NOMO-1 treated with dmso at 0.1 percent for 144 hours (cell line): Measurements from ENCODE around the gene CAMK1D.
"Not testable (repeated sequence)": the region's sequence is repeated elsewhere in the genome, so short reads cannot be mapped to it uniquely, and the experiment has no call there.

ENCODE experiments used
- DNase-seq: peaks from one replicate; lab custom pipeline; 2025; ENCODE audit not compliant: unreplicated experiment; lab: John Stamatoyannopoulos, UW

Gene CAMK1D

GRCh38 chr10:12423896-12424295, 74.5 kb downstream of the CAMK1D start:
- DNase-seq: no peak

DNA sequence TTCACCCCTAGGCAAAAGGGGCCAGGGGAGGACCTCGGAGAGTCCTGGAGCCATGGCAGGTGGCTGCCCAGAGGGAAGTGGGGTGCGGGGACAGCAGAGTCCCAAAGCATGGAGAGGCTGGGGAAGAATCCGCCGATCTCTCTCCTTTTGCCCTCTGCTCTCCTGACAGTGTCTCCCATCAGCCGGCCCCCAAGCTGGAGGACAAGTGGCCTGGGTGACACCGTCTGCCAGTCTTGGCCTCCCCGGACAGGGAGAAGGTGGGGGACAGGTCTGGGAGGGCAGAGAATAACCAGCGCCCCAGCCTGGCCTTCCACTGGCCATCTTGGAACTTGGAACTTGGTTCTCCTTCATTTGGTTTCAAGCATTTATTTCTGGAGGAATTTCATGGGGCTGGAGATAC, 77.9 kb downstream of the CAMK1D start:
- no peak for DNase-seq

- no peak for DNase-seq
Observed at GRCh38 chr10:12428447-12429135, 79.2 kb downstream of the CAMK1D start.

GRCh38 chr10:12430406-12430982, 81.1 kb downstream of the CAMK1D start:
- DNase-seq: no peak

DNA sequence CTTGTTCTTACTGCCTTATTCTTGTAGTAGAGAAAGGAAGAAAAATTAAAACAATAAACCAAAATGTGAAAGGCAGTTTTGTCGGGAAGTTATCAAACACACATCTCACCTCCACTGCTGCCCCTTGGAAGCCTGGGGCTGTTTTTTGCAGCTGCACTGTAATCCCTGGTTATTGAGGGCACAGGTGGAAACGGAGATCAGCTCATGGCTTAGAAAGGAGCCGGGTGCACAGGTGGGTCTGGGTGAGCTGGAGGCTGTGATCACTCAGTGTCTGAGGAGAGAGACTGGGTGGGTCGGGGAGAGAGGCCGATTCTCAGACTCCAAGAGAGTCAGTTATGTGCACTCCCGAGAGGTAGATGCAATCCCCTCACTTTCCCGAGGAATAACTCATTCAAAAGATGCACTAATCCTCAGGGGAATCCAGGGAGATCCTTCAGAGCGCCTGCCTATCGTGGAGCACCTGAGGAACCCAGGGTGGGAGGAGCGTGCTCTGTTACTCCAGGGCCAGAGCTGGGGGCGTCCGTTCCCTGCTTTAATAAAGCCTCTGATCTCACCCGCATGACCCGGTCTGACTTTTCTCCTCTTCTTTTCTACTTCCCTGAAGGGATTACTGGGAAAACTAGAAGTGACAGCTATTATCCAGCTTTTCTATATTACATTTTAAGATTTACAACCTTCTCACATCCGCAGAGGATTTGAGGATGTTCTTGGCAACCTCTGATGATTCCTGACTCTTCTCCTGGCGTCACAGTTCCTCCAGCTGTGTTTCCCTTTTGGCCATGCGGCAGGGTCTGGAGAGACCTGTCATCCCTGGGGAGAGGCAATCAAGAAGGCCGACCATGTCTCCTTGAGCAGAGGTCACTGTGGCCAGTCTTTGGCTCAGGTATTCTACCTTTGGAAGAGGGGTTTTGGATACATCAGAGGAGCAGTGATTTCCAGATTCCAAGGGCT, 82.1 kb downstream of the CAMK1D start:
- no peak for DNase-seq

GRCh38 chr10:12432402-12433189, 83.2 kb downstream of the CAMK1D start:
- DNase-seq: no peak

DNA sequence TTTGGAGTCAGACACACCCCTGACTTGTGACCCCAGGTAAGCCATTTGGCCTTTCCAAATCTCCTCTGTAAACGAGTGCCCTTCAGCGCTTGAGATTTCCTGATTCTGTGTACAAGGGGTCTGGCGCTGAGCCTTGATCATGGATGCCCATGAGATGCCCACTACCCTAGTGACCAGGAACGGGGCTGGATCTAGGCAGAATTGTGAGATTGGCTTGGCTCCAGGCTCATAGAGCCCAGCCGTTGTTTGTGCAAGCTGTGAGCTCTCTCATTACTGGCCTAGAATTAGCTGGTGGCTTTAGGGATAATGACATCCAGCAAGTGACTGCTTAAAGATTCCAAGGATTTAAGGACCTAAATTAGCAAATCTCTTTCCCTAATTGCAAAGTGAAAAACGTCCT, 84.9 kb downstream of the CAMK1D start:
- DNase-seq: no peak

GRCh38 chr10:12434677-12435076, 85.3 kb downstream of the CAMK1D start:
- DNase-seq: not testable (repeated sequence)

- DNase-seq: no peak
Observed at GRCh38 chr10:12435348-12435747, 86.0 kb downstream of the CAMK1D start.

- no peak for DNase-seq
Observed at GRCh38 chr10:12438919-12439692, 89.8 kb downstream of the CAMK1D start.

DNA sequence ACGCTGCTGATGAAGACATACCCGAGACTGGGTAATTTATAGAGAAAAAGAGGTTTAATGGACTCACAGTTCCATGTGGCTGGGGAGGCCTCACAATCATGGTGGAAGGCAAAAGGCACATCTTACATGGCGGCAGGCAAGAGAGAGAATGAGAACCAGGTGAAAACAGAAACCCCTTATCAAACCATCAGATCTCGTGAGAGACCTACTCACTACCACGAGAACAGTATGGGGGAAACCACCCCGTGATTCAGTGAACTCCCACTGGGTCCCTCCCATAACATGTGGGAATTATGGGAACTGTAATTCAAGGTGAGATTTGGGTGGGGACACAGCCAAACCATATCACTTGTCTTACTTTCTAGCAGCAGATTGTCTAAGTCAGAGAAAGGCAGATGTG, 90.4 kb downstream of the CAMK1D start:
- DNase-seq: not testable (repeated sequence)

- DNase-seq: no peak
Observed at GRCh38 chr10:12443026-12443425, 93.7 kb downstream of the CAMK1D start.

DNA sequence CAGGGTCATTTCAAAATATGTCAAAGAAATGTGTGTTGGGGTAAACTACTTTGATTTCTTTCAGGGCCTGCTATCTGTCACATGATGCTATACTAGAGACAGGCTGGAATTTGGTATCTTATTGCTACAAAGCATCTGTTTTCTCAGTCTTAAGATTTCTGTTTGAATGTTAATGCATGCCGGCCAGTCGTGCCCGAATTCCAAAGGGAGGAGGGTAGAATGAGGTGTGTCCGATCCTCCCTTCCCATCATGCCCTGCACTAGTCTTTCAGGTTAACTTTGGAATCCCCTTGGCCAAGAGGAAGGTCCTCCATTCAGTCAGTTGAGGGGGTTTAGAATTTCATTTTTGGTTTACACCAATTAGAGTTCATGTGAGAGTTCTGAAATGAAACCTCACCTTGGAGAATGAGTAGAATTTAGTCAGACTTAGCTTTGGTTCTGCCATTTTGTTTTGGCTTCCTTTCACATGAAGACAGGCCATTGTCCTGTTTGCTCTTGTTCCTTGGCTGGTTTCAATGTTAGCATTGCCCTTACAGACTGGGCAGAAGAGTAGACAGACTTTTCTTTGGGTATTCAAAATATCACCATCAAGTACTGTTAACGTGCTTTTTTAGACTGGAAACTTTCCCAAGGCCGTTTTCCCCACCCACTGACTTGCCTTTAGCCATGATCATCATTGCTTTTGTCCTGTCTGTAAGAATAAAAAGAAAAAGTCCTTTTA, 95.8 kb downstream of the CAMK1D start:
- no peak for DNase-seq

DNA sequence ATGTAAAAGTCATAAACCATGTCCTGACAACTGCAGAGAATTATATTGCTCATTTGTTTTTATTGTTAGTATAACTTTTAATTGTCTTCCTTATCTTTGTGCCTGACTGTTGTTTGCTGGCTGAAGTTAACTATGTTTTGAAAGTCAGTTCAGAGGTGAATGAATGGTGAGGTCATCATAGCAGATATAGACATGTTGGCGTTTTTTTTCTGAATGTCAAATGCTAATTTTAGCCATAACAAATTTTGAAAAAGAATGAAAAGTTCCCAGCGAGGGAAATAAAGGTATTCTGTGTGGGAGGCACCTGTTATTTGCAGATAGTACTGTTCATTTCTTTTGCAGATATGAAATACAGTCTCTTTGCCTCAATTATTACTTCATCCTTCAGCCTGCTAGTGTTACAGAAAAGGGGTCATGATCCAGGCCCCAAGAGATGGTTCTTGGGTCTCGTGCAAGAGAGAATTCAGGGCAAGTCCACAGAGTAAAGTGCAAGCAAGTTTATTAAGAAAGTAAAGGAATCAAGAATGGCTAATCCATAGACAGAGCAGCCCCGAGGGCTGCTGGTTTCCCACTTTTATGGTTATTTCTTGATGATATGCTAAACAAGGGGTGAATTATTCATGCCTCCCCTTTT, 96.5 kb downstream of the CAMK1D start:
- DNase-seq: no peak

DNA sequence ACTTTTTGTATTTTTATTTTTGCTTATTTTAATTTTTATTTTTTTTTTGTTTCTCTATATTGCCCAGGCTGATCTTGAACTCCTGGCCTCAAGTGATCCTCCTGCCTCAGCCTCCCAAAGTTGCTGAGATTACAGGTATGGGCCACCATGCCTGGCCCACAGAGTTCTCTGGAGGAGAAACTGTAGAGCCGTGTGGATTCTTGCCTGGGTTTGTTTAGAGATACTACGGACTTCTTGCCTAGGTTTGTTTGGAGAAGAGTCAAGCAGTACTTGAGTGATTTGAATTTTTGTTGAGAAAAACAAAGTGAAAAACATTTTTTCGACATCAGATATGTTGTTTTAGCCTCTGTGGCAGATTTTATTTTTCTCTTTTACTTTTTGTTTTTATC, 99.0 kb downstream of the CAMK1D start:
- DNase-seq: no peak

GRCh38 chr10:12448729-12449391, 99.5 kb downstream of the CAMK1D start:
- DNase-seq: peak; percentile 62

DNA sequence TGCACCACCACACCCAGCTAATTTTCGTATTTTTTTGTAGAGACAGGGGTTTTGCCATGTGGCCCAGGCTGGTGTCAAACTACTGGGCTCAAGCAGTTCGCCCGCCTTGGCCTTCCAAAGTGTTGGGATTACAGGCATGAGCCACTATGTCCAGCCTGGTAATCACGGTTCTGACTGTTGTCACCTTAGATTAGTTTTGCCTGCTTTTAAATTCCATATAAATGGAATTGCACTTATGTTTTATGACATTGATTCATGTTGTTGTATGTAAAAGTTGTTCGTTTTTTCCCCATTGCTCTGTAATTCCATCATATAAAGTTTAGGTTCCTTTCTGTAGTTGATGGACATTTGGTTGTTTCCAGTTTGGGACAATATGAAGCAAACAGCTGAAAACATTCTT, 106.0 kb downstream of the CAMK1D start:
- DNase-seq: no peak

DNA sequence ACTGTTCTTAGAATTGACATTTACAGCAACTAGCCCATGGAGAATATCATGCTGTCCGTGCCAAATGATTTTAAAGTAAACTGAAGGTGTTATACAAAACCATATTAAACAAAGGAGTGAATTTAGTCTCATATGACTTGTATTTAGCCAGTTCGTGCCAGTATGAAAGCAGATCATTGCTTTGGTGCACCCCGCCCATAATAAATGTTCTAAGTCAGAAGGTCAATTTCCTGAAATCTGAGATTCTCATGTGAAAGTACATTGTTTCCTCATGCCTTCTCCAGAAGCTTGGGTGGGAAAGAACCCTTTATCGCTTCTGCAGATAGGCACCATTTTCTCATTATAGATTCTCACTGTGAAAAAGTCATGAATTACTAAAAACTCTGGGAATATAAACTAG, 106.4 kb downstream of the CAMK1D start:
- no peak for DNase-seq

- no peak for DNase-seq
Observed at GRCh38 chr10:12459340-12459739, 110.0 kb downstream of the CAMK1D start.
